GM18502 (cell line): Measurements from ENCODE around the gene BSND.
"Not testable (repeated sequence)": the region's sequence is repeated elsewhere in the genome, so short reads cannot be mapped to it uniquely, and the experiment has no call there.

Experiments used
- ATAC-seq: cut with Tn5 transposase; IDR thresholded peaks from one replicate; pipeline ENCODE4 v1.9.1; 2021; ENCODE audit warnings: mild to moderate bottlenecking; ENCODE audit not compliant: unreplicated experiment, poor library complexity

Gene BSND

GRCh38 chr1:54998677-54999076, at the start of gene BSND:
TSS of gene BSND (plus strand) at chr1:54998933. CDS start at chr1:54999187, 254 bp downstream.
- ATAC-seq = no peak

GRCh38 chr1:54949053-54949452, 49.7 kb upstream of the BSND start:
- ATAC-seq = no peak

- ATAC-seq = no peak
Measured at GRCh38 chr1:54950006-54950368, 48.7 kb upstream of the BSND start.

GRCh38 chr1:54950369-54951163, 48.2 kb upstream of the BSND start:
- no peak for ATAC-seq

- no peak for ATAC-seq
Measured at GRCh38 chr1:54951810-54952226, 46.9 kb upstream of the BSND start.

GRCh38 chr1:54952950-54953718, 45.6 kb upstream of the BSND start:
- ATAC-seq = no peak

- ATAC-seq = no peak
Measured at GRCh38 chr1:54953846-54954245, 44.9 kb upstream of the BSND start.

- no peak for ATAC-seq
Measured at GRCh38 chr1:54955359-54955758, 43.4 kb upstream of the BSND start.

- ATAC-seq = no peak
Measured at GRCh38 chr1:54956726-54957125, 42.0 kb upstream of the BSND start.

GRCh38 chr1:54959241-54959640, 39.5 kb upstream of the BSND start:
- no peak for ATAC-seq

- ATAC-seq = no peak
Measured at GRCh38 chr1:54962612-54963395, 35.9 kb upstream of the BSND start.

GRCh38 chr1:54963829-54964228, 34.9 kb upstream of the BSND start:
- ATAC-seq = not testable (repeated sequence)

GRCh38 chr1:54965624-54966340, 33.0 kb upstream of the BSND start:
- peak; percentile 95 for ATAC-seq

- ATAC-seq = no peak
Measured at GRCh38 chr1:54967372-54967771, 31.4 kb upstream of the BSND start.

- ATAC-seq = no peak
Measured at GRCh38 chr1:54968551-54968950, 30.2 kb upstream of the BSND start.

GRCh38 chr1:54969879-54970278, 28.9 kb upstream of the BSND start:
- ATAC-seq = no peak

GRCh38 chr1:54970901-54971300, 27.8 kb upstream of the BSND start:
- ATAC-seq = no peak

GRCh38 chr1:54971317-54971791, 27.4 kb upstream of the BSND start:
- peak; percentile 92 for ATAC-seq

GRCh38 chr1:54972436-54972835, 26.3 kb upstream of the BSND start:
- ATAC-seq = no peak
